Measurements from ENCODE around the gene DGKG.
A peak's percentile ranks its signal among the peaks of the same experiment; 100 is the strongest.

The DGKG gene

GRCh38 chr3:186361762-186362536, at the start of gene DGKG:
DGKG (minus strand) TSS chr3:186362234; CDS start chr3:186320459, 41,775 bp downstream.
- Histone ChIP-seq H3K9me3 (ENCODE audit: insufficient read depth, low read depth, low read length) (no peaks in the 10 kb centered on the region), H3K9ac (ENCODE audit: low read depth, low read length) (no peak within 1 kb of the TSS), H3K4me1 (ENCODE audit: insufficient read depth, low read length) (no peaks in the 10 kb centered on the region; the same call in 1 of the 2 replicates), H3K27ac (ENCODE audit: low read length) (no peak within 1 kb of the TSS), H3K36me3 (ENCODE audit: insufficient read depth, low read depth, low read length) (no peaks in the 10 kb centered on the region), H3K4me3 (ENCODE audit: low read length) (peak within 1 kb of the TSS; percentile 68), H3K27me3 (ENCODE audit: insufficient read depth, low read length) (peaks cover 87% of the 10 kb centered on the region)

GRCh38 chr3:186411089-186411488, 49.1 kb upstream of the DGKG start:
- Histone ChIP-seq H3K9me3 (ENCODE audit: insufficient read depth, low read depth, low read length) (no peaks in the 10 kb centered on the region), H3K4me1 (ENCODE audit: insufficient read depth, low read length) (peaks cover 12% of the 10 kb centered on the region; the same call in 1 of the 2 replicates), H3K27me3 (ENCODE audit: insufficient read depth, low read length) (peaks cover 10% of the 10 kb centered on the region; the same call in 1 of the 2 replicates), H3K9ac (ENCODE audit: low read depth, low read length) (no peak overlapping the region), H3K4me3 (ENCODE audit: low read length) (no peak overlapping the region), H3K27ac (ENCODE audit: low read length) (no peak overlapping the region), H3K36me3 (ENCODE audit: insufficient read depth, low read depth, low read length) (no peaks in the 10 kb centered on the region)

- Histone ChIP-seq H3K9ac (ENCODE audit: low read depth, low read length) (no peak overlapping the region), H3K27me3 (ENCODE audit: insufficient read depth, low read length) (no peaks in the 10 kb centered on the region), H3K9me3 (ENCODE audit: insufficient read depth, low read depth, low read length) (no peaks in the 10 kb centered on the region), H3K4me1 (ENCODE audit: insufficient read depth, low read length) (no peaks in the 10 kb centered on the region; the same call in 1 of the 2 replicates), H3K36me3 (ENCODE audit: insufficient read depth, low read depth, low read length) (no peaks in the 10 kb centered on the region), H3K4me3 (ENCODE audit: low read length) (no peak overlapping the region), H3K27ac (ENCODE audit: low read length) (no peak overlapping the region)
Measured at GRCh38 chr3:186406669-186407635, 44.9 kb upstream of the DGKG start.

- Histone ChIP-seq H3K4me3 (ENCODE audit: low read length) (no peak overlapping the region), H3K9ac (ENCODE audit: low read depth, low read length) (no peak overlapping the region), H3K27ac (ENCODE audit: low read length) (no peak overlapping the region), H3K9me3 (ENCODE audit: insufficient read depth, low read depth, low read length) (no peaks in the 10 kb centered on the region), H3K4me1 (ENCODE audit: insufficient read depth, low read length) (no peaks in the 10 kb centered on the region), H3K36me3 (ENCODE audit: insufficient read depth, low read depth, low read length) (no peaks in the 10 kb centered on the region), H3K27me3 (ENCODE audit: insufficient read depth, low read length) (no peaks in the 10 kb centered on the region)
Measured at GRCh38 chr3:186401556-186401955, 39.5 kb upstream of the DGKG start.

GRCh38 chr3:186400662-186401061, 38.6 kb upstream of the DGKG start:
- Histone ChIP-seq H3K36me3 (ENCODE audit: insufficient read depth, low read depth, low read length) (no peaks in the 10 kb centered on the region), H3K27me3 (ENCODE audit: insufficient read depth, low read length) (no peaks in the 10 kb centered on the region), H3K9ac (ENCODE audit: low read depth, low read length) (no peak overlapping the region), H3K27ac (ENCODE audit: low read length) (no peak overlapping the region), H3K4me3 (ENCODE audit: low read length) (no peak overlapping the region), H3K9me3 (ENCODE audit: insufficient read depth, low read depth, low read length) (no peaks in the 10 kb centered on the region), H3K4me1 (ENCODE audit: insufficient read depth, low read length) (no peaks in the 10 kb centered on the region)

- Histone ChIP-seq H3K9me3 (ENCODE audit: insufficient read depth, low read depth, low read length) (no peaks in the 10 kb centered on the region), H3K4me3 (ENCODE audit: low read length) (no peak overlapping the region), H3K4me1 (ENCODE audit: insufficient read depth, low read length) (no peaks in the 10 kb centered on the region), H3K36me3 (ENCODE audit: insufficient read depth, low read depth, low read length) (no peaks in the 10 kb centered on the region), H3K27me3 (ENCODE audit: insufficient read depth, low read length) (no peaks in the 10 kb centered on the region), H3K27ac (ENCODE audit: low read length) (no peak overlapping the region), H3K9ac (ENCODE audit: low read depth, low read length) (no peak overlapping the region)
Measured at GRCh38 chr3:186400026-186400425, 38.0 kb upstream of the DGKG start.

- Histone ChIP-seq H3K9ac (ENCODE audit: low read depth, low read length) (no peak overlapping the region), H3K9me3 (ENCODE audit: insufficient read depth, low read depth, low read length) (no peaks in the 10 kb centered on the region; the same call in 1 of the 2 replicates), H3K4me3 (ENCODE audit: low read length) (no peak overlapping the region), H3K4me1 (ENCODE audit: insufficient read depth, low read length) (no peaks in the 10 kb centered on the region), H3K27me3 (ENCODE audit: insufficient read depth, low read length) (no peaks in the 10 kb centered on the region), H3K36me3 (ENCODE audit: insufficient read depth, low read depth, low read length) (no peaks in the 10 kb centered on the region), H3K27ac (ENCODE audit: low read length) (no peak overlapping the region)
Measured at GRCh38 chr3:186394566-186395217, 32.7 kb upstream of the DGKG start.

- Histone ChIP-seq H3K4me3 (ENCODE audit: low read length) (no peak overlapping the region), H3K4me1 (ENCODE audit: insufficient read depth, low read length) (no peaks in the 10 kb centered on the region), H3K36me3 (ENCODE audit: insufficient read depth, low read depth, low read length) (no peaks in the 10 kb centered on the region), H3K9ac (ENCODE audit: low read depth, low read length) (no peak overlapping the region), H3K27me3 (ENCODE audit: insufficient read depth, low read length) (no peaks in the 10 kb centered on the region), H3K27ac (ENCODE audit: low read length) (no peak overlapping the region), H3K9me3 (ENCODE audit: insufficient read depth, low read depth, low read length) (no peaks in the 10 kb centered on the region)
Measured at GRCh38 chr3:186386883-186387560, 25.0 kb upstream of the DGKG start.

GRCh38 chr3:186385856-186386602, 24.0 kb upstream of the DGKG start:
- H3K9me3 ChIP-seq (ENCODE audit: insufficient read depth, low read depth, low read length): no peaks in the 10 kb centered on the region
- no peaks in the 10 kb centered on the region for H3K4me1 ChIP-seq (ENCODE audit: insufficient read depth, low read length)
- H3K27ac ChIP-seq (ENCODE audit: low read length): no peak overlapping the region
- H3K4me3 ChIP-seq (ENCODE audit: low read length): no peak overlapping the region
- no peaks in the 10 kb centered on the region for H3K27me3 ChIP-seq (ENCODE audit: insufficient read depth, low read length)
- H3K36me3 ChIP-seq (ENCODE audit: insufficient read depth, low read depth, low read length): no peaks in the 10 kb centered on the region
- H3K9ac ChIP-seq (ENCODE audit: low read depth, low read length): no peak overlapping the region

GRCh38 chr3:186383026-186383993, 21.3 kb upstream of the DGKG start:
- Histone ChIP-seq H3K9me3 (ENCODE audit: insufficient read depth, low read depth, low read length) (no peaks in the 10 kb centered on the region), H3K36me3 (ENCODE audit: insufficient read depth, low read depth, low read length) (no peaks in the 10 kb centered on the region), H3K9ac (ENCODE audit: low read depth, low read length) (no peak overlapping the region), H3K4me1 (ENCODE audit: insufficient read depth, low read length) (no peaks in the 10 kb centered on the region), H3K4me3 (ENCODE audit: low read length) (no peak overlapping the region), H3K27ac (ENCODE audit: low read length) (no peak overlapping the region), H3K27me3 (ENCODE audit: insufficient read depth, low read length) (no peaks in the 10 kb centered on the region)
